Pancreas (tissue), 10 donors: ENCODE results near the gene PCCB. TPM values are rescaled to one million over a fixed set of nuclear protein-coding genes. Genes with fewer than 3 reads are reported as not detected.
"Not testable (repeated sequence)": the region's sequence is repeated elsewhere in the genome, so short reads cannot be mapped to it uniquely, and the experiment has no call there.

Experiments used
- ATAC-seq, 4 donors: fragments of 200-7000 bp; cut with Tn5 transposase; one replicate each; pipeline versions ENCODE4 v1.8.0 to v1.9.1; 2020; ENCODE audit warnings: mild to moderate bottlenecking in 4 of 4, moderate library complexity in 4 of 4
- DNase-seq, 6 donors: peaks; one replicate each; pipeline ENCODE4 v3.0.0-alpha.2; 2020
- FAIRE-seq: peaks from 2 replicates; lab custom pipeline; 2012; peaks lifted over from hg19 to GRCh38; lab: Jason Lieb, UNC
- H3K27ac ChIP-seq, 4 donors: fragments of 200-600 bp; sonication (generic); 1 replicate in 3 of 4; 2 replicates in 1 of 4; pipeline versions ENCODE4 v1.5.0 to v1.8.0; 2020
- H3K27me3 ChIP-seq, 4 donors: fragments of 200-600 bp; one replicate each; pipeline ENCODE4 v1.8.0; 2021
- H3K36me3 ChIP-seq, 3 donors: fragments of 200-600 bp; sonication (generic) in 1 of 3; one replicate each; pipeline versions ENCODE4 v1.5.0 to v1.8.0; 2020 to 2021
- H3K4me1 ChIP-seq, 3 donors: fragments of 200-600 bp; one replicate each; pipeline ENCODE4 v1.8.0; 2021
- H3K4me3 ChIP-seq, 4 donors: fragments of 200-600 bp; sonication (generic) in 2 of 4; one replicate each; pipeline versions ENCODE4 v1.5.0 to v1.8.0; 2020 to 2021
- H3K9me3 ChIP-seq, 4 donors: fragments of 200-600 bp; one replicate each; pipeline ENCODE4 v1.8.0; 2021
- WGBS, 2 donors: extraction: QIAGEN DNeasy Blood & Tissue Kit; methylation state at CpG; one replicate each; pipeline ENCODE4 v1.1.7; 2013; 5-methylcytosine and 5-hydroxymethylcytosine counted together
- intact Hi-C, 3 donors: fragments of 100-400 bp; cut with DNase I; formaldehyde crosslinking; loops; one replicate each; pipeline versions ENCODE4 v1.11.1 to v1.14.2; 2022
- polyA plus RNA-seq, 2 donors: library from polyadenylated mRNA; stranded (reverse); fragments of 200-250 nt; gene quantifications; one replicate each; pipeline ENCODE4 v1.2.3, GENCODE V29; 2013
- total RNA-seq, 6 donors: library from RNA; stranded (reverse); fragmentation: NEBNext Ultra II Directional in 4 of 6; extraction: Animal tissue kit (Norgen Biotek cat#: 25700) in 4 of 6; gene quantifications; one replicate each; pipeline versions ENCODE4 v1.2.1 to v1.2.4, GENCODE V29; 2021 to 2023
- TF ChIP-seq, protein P1 (sequence below), 4 donors: fragments of 200-600 bp; sonication (generic) in 3 of 4; IDR thresholded peaks; one replicate each; pipeline versions ENCODE4 v1.5.0 to v1.8.0; 2021; ENCODE audit warnings: antibody characterized with exemption in 4 of 4
- donor health status: healthy with polysubstance abuse.
- donor health status: DM: no; HTN: no; CAD: no; lungs with moderate emphysema.
- donor health status: DM: no; HTN: no; CAD: no.
- donor health status: control.
- donor health status: control.
- donor health status: Bipolar disorder and iron deficiency.
- donor health status: DM: yes; HTN: yes; CAD: no.
- donor health status: DM: no; HTN: no; CAD: no.
- donor health status: DM: no; HTN: no; CAD: no.
- donor health status: DM: yes; HTN: yes; CAD: no.

PCCB gene
- total and polyA plus RNA-seq, 8 donors: 8.9 to 24.9 (median 14.7) TPM

DNA sequence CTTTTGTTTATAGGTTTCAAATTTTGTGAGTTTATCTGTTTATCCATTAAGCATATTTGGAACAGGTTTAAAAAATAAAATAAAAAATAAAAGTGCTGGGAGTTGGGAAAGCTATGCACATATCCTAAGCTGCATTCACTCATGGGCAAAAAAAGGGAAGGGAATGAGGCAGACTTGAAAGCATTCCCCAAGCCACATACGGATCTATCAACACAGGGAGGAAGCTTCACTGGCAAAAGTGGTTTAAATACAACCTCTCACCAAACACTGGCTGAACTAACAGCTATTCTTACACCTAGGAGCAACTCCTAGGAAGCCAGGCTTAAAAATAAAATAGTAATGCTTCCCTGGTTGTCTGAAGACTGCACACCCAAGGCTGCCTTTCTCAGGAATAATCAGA lies 101.2 kb downstream of the PCCB start:
- intact Hi-C loops: no loop called here
- FAIRE-seq: no peak
- 74 to 85% methylated on average over 1 of the region's 1 CpG for WGBS, 2 donors

DNA sequence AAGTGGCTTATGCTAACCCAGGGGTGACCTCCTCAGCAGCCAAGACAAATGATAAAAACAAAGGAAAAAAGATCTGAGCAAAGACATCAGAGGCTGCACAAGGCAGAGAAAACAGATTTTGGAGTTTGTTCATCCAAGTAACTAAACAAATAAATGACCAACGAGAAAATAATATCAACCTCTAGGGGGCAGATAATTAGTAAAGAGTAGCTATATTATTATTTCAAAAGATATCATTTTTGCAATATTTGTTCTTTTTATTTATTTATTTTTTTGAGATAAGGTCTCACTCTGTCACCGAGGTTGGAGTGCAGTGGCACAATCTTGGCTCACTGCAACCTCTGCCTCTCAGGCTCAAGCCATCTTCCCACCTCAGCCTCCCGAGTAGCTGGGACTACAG lies 101.8 kb downstream of the PCCB start:
- Histone ChIP-seq H3K27ac (no peak overlapping the region), H3K27me3 (no peaks in the 10 kb centered on the region), H3K4me3 (no peak overlapping the region), H3K9me3 (no peaks in the 10 kb centered on the region), H3K36me3 (peaks cover 0 to 17% (median 0%) of the 10 kb centered on the region in 3 donors), H3K4me1 (peaks cover 5 to 9% (median 7%) of the 10 kb centered on the region in 3 donors)
- 38 to 48% methylated on average over 3 of the region's 3 CpGs for WGBS, 2 donors
- no peak for FAIRE-seq
- ATAC-seq: no peak
- intact Hi-C loops: no loop called here
- DNase-seq: no peak
- TF ChIP-seq, protein P1, sequence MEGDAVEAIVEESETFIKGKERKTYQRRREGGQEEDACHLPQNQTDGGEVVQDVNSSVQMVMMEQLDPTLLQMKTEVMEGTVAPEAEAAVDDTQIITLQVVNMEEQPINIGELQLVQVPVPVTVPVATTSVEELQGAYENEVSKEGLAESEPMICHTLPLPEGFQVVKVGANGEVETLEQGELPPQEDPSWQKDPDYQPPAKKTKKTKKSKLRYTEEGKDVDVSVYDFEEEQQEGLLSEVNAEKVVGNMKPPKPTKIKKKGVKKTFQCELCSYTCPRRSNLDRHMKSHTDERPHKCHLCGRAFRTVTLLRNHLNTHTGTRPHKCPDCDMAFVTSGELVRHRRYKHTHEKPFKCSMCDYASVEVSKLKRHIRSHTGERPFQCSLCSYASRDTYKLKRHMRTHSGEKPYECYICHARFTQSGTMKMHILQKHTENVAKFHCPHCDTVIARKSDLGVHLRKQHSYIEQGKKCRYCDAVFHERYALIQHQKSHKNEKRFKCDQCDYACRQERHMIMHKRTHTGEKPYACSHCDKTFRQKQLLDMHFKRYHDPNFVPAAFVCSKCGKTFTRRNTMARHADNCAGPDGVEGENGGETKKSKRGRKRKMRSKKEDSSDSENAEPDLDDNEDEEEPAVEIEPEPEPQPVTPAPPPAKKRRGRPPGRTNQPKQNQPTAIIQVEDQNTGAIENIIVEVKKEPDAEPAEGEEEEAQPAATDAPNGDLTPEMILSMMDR (IDR thresholded peaks at IDR 0.05): no peak

More for the DNA sequence above, 101.2 kb downstream of the PCCB start:
- DNase-seq (no peak), ATAC-seq (no peak)
- Histone ChIP-seq H3K36me3 (peaks cover 0 to 15% (median 0%) of the 10 kb centered on the region in 3 donors), H3K4me1 (peaks cover 5 to 9% (median 7%) of the 10 kb centered on the region in 3 donors), H3K27ac (no peak overlapping the region), H3K27me3 (no peaks in the 10 kb centered on the region), H3K9me3 (no peaks in the 10 kb centered on the region), H3K4me3 (no peak overlapping the region)
- TF ChIP-seq, protein P1 (IDR thresholded peaks at IDR 0.05): no peak

DNA sequence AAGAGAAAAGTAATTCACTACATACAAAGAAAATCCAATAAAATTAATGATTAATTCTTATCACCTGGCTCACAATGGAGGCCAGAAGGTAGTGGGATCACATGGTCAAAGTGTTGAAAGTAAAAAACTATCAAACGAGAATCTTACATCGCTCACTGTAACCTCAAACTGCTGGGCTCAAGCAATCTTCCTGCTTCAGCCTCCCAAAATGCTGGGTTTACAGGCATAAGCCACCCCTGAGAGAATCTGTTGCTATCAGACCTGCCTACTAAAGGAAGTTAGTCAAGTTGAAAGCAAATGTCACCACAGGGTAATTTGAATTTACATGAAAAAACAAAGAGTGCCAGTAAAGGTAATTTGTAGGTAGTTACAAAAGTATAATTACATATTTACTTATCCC lies 103.3 kb downstream of the PCCB start:
- intact Hi-C loops: no loop called here
- DNase-seq: no peak
- no peak for FAIRE-seq
- 25% methylated on average over 2 of the region's 2 CpGs for WGBS, 2 donors
- Histone ChIP-seq H3K27me3 (no peaks in the 10 kb centered on the region), H3K9me3 (no peaks in the 10 kb centered on the region), H3K4me3 (no peak overlapping the region), H3K4me1 (peaks cover 5 to 9% (median 7%) of the 10 kb centered on the region in 3 donors), H3K27ac (no peak overlapping the region), H3K36me3 (peaks cover 0 to 14% (median 0%) of the 10 kb centered on the region in 3 donors)
- peak in 3 of 4 donors; percentile 41 to 72 (median 67) for ATAC-seq
- TF ChIP-seq, protein P1 (IDR thresholded peaks at IDR 0.05): no peak

DNA sequence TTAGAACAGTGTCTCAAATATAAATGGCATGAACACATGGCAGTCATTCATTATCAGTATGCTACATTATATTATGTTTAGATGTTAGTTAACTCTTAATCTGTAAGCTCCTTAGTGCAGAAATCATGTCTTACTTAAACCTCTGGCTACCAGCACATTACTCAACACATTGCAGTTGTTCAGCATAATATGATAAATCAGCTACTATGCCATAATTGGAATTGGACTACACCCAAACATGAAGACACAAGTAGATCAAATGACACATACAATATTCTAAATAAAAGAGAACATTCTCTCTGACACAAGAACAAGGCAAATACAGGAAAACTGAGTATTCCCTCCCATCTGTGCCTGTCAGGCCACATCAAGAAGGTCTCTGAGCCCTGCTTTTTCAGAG lies 116.1 kb downstream of the PCCB start:
- Histone ChIP-seq H3K27me3 (no peaks in the 10 kb centered on the region), H3K4me3 (no peak overlapping the region), H3K36me3 (peaks cover 0 to 8% (median 0%) of the 10 kb centered on the region in 3 donors), H3K4me1 (no peaks in the 10 kb centered on the region), H3K27ac (no peak overlapping the region), H3K9me3 (no peaks in the 10 kb centered on the region)
- intact Hi-C loops: no loop called here
- DNase-seq (no peak), FAIRE-seq (no peak), ATAC-seq (no peak)
- TF ChIP-seq, protein P1 (IDR thresholded peaks at IDR 0.05): no peak

DNA sequence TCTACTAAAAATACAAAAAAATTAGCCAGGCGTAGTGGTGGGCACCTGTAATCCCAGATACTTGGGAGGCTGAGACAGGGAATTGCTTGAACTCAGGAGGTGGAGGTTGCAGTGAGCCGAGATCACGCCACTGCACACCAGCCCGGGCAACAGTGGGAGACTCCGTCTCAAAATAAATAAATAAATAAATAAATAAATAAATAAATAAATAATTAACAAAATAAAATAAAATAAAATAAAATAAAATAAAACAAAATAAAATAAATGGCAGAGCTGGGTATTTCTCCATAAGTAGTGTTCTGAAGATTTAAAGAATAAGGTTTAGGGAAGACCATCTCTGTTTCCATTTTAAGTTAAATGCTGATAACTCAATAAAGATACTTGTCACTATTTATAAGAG lies 125.7 kb downstream of the PCCB start:
- H3K4me3 ChIP-seq, H3K9me3 ChIP-seq, H3K4me1 ChIP-seq, ATAC-seq, DNase-seq, H3K27ac ChIP-seq, intact Hi-C loops, H3K36me3 ChIP-seq, FAIRE-seq, H3K27me3 ChIP-seq: not testable (repeated sequence)
- WGBS, 2 donors: 96 to 97% methylated on average over 5 of the region's 5 CpGs
